Ascending aorta (tissue), 2 donors: ENCODE measurements around the gene NAP1L4. TPM values are rescaled to one million over a fixed set of nuclear protein-coding genes. Genes with fewer than 3 reads are reported as not detected.

Experiments used
- DNase-seq, 2 donors: peaks; one replicate each; pipeline ENCODE4 v3.0.0-alpha.2; 2019; ENCODE audit warnings: low spot score in 2 of 2
- H3K27ac ChIP-seq, 2 donors: fragments of 200-600 bp; sonication (generic); one replicate each; pipeline ENCODE4 v1.5.1; 2016 to 2017; ENCODE audit warnings: mild to moderate bottlenecking in 1 of 2
- H3K27me3 ChIP-seq: fragments of 200-600 bp; sonication (generic); one replicate; pipeline ENCODE4 v1.5.1; 2017
- H3K36me3 ChIP-seq, 2 donors: fragments of 200-600 bp; sonication (generic); one replicate each; pipeline ENCODE4 v1.5.1; 2016
- H3K4me1 ChIP-seq, 2 donors: fragments of 200-600 bp; sonication (generic); one replicate each; pipeline ENCODE4 v1.5.1; 2016 to 2017; ENCODE audit warnings: mild to moderate bottlenecking in 1 of 2
- H3K4me3 ChIP-seq, 2 donors: fragments of 200-600 bp; sonication (generic); one replicate each; pipeline ENCODE4 v1.5.1; 2016 to 2017; ENCODE audit warnings: mild to moderate bottlenecking in 1 of 2
- H3K9me3 ChIP-seq, 2 donors: fragments of 200-600 bp; sonication (generic); one replicate each; pipeline ENCODE4 v1.5.1; 2016
- intact Hi-C: fragments of 100-400 bp; cut with DNase I; formaldehyde crosslinking; loops from one replicate; pipeline ENCODE4 v1.15.1; 2023
- total RNA-seq: library from RNA; depleted of rRNA; stranded (reverse); fragments of >200 nt; gene quantifications from one replicate; pipeline ENCODE4 v1.1.0, GENCODE V29; 2016
- TF ChIP-seq, protein P1 (sequence below), 3 experiments: fragments of 200-600 bp in 2 of 3; fragments of 450-650 bp in 1 of 3; sonication (generic) in 2 of 3; IDR thresholded peaks; one replicate each; pipeline ENCODE4 v1.5.1; 2016 to 2019; ENCODE audit warnings: antibody characterized with exemption in 3 of 3, mild to moderate bottlenecking in 1 of 3, moderate library complexity in 1 of 3

NAP1L4 gene
- total RNA-seq, 1 donor from 2014 or later: 54.5 TPM

DNA sequence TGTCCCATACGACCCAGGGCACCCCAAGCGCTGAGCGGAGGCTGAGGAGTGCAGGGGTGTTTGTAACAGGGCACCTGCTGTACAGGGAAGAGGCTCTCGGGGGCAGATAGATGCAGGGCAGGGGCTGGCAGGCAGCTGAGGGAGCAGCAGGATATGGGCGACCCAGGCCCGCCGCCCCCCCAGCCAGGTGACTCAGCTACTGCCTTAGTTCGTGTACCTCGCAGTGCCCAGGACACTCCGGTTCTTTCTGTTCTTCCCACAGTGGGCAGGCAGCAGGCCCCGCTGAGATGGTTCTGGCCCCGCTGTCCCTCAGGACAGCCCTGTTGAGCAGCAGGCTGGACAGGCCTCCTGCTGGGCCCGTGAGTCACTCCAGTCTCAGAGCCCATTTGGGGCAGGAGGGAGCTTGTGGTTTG lies 79.1 kb downstream of the NAP1L4 start:
- Histone ChIP-seq H3K27me3 (no peaks in the 10 kb centered on the region), H3K36me3 (no peaks in the 10 kb centered on the region), H3K4me1 (peaks cover 0 to 7% of the 10 kb centered on the region in 2 donors), H3K4me3 (no peak overlapping the region), H3K9me3 (no peaks in the 10 kb centered on the region), H3K27ac (no peak overlapping the region)
- TF ChIP-seq, protein P1, sequence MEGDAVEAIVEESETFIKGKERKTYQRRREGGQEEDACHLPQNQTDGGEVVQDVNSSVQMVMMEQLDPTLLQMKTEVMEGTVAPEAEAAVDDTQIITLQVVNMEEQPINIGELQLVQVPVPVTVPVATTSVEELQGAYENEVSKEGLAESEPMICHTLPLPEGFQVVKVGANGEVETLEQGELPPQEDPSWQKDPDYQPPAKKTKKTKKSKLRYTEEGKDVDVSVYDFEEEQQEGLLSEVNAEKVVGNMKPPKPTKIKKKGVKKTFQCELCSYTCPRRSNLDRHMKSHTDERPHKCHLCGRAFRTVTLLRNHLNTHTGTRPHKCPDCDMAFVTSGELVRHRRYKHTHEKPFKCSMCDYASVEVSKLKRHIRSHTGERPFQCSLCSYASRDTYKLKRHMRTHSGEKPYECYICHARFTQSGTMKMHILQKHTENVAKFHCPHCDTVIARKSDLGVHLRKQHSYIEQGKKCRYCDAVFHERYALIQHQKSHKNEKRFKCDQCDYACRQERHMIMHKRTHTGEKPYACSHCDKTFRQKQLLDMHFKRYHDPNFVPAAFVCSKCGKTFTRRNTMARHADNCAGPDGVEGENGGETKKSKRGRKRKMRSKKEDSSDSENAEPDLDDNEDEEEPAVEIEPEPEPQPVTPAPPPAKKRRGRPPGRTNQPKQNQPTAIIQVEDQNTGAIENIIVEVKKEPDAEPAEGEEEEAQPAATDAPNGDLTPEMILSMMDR (IDR thresholded peaks at IDR 0.05): no peak
- intact Hi-C loops: no loop called here
- no peak for DNase-seq

DNA sequence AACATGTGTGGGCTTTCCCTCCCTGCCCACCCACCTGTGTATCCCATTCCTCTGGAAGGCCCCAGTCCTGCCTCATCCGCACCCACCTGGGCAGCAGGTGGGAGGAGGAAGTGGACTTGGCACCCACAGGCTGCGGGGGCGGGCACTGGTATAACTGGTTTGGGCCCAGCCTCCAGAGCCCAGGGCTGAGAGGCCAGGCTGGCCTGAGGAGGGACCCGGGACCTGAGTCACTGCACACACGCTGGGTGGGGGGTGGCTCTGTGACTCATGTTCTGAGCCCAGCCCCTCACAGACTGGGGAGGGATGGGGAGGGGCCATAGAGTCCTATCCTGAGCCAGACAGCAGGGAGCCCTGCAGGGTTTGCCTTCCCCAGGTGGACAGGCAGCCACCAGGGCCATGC lies 79.6 kb downstream of the NAP1L4 start:
- Histone ChIP-seq H3K36me3 (no peaks in the 10 kb centered on the region), H3K27ac (no peak overlapping the region), H3K9me3 (no peaks in the 10 kb centered on the region), H3K4me1 (peaks cover 0 to 7% of the 10 kb centered on the region in 2 donors), H3K4me3 (no peak overlapping the region), H3K27me3 (no peaks in the 10 kb centered on the region)
- TF ChIP-seq, protein P1 (IDR thresholded peaks at IDR 0.05): no peak
- intact Hi-C loops: no loop called here
- peak in 1 of 2 donors; percentile 71 for DNase-seq

- no peak for DNase-seq
- TF ChIP-seq, protein P1 (IDR thresholded peaks at IDR 0.05): no peak
- Histone ChIP-seq H3K27ac (no peak overlapping the region), H3K36me3 (no peaks in the 10 kb centered on the region), H3K9me3 (no peaks in the 10 kb centered on the region), H3K4me1 (peaks cover 0 to 7% of the 10 kb centered on the region in 2 donors), H3K4me3 (no peak overlapping the region), H3K27me3 (no peaks in the 10 kb centered on the region)
- intact Hi-C loops: no loop called here
Observed at GRCh38 chr11:2911785-2912391, 80.2 kb downstream of the NAP1L4 start.

- Histone ChIP-seq H3K4me1 (peaks cover 0 to 7% of the 10 kb centered on the region in 2 donors), H3K27ac (no peak overlapping the region), H3K4me3 (no peak overlapping the region), H3K27me3 (no peaks in the 10 kb centered on the region), H3K9me3 (no peaks in the 10 kb centered on the region), H3K36me3 (no peaks in the 10 kb centered on the region)
- intact Hi-C loops: no loop called here
- DNase-seq: no peak
- TF ChIP-seq, protein P1 (IDR thresholded peaks at IDR 0.05): no peak
Observed at GRCh38 chr11:2911088-2911784, 80.9 kb downstream of the NAP1L4 start.

DNA sequence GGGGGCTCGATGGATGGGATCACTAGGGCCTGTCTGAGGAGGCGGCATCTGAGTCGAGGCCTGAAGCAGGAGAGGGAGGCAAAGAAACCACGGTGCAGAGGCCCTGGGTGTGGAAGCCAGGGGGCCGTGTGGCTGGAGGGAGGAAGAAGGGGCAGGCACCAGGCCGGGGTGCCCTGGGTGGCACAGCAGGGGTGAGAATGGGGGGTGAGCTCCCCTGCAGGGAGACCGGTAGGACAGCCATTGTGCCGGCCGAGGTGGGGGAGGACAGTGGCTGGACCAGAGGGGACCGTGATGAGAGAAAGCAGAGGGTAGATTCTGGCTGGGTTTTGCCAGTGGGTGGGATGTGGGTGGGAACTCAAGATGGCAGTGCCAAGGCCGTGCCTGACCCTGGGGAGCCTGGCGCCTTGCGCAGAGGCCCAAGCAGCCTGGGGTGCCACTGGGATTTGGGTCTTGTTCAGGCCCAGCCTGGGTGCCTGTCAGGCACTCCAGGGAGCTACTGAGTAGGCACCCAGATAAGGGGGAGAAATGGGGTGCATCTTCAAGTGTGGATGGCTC lies 81.7 kb downstream of the NAP1L4 start:
- no peak overlapping the region for H3K27ac ChIP-seq
- H3K4me3 ChIP-seq: no peak overlapping the region
- DNase-seq: no peak
- intact Hi-C loops: no loop called here
- H3K36me3 ChIP-seq: no peaks in the 10 kb centered on the region
- no peaks in the 10 kb centered on the region for H3K9me3 ChIP-seq
- peaks cover 0 to 7% of the 10 kb centered on the region in 2 donors for H3K4me1 ChIP-seq
- H3K27me3 ChIP-seq: no peaks in the 10 kb centered on the region
- TF ChIP-seq, protein P1 (IDR thresholded peaks at IDR 0.05): no peak
